Testis (tissue), 3 donors: ENCODE results near the gene MTTP. TPM values are rescaled to one million over a fixed set of nuclear protein-coding genes. Genes with fewer than 3 reads are reported as not detected.

Experiments used
- DNase-seq: peaks from one replicate; pipeline ENCODE4 v3.0.0-alpha.2; 2019
- H3K27ac ChIP-seq, 2 donors: fragments of 200-600 bp; sonication (generic); one replicate each; pipeline ENCODE4 v1.5.1; 2019
- H3K27me3 ChIP-seq: fragments of 200-600 bp; sonication (generic); one replicate; pipeline ENCODE4 v1.5.1; 2019
- H3K36me3 ChIP-seq: fragments of 200-600 bp; sonication (generic); one replicate; pipeline ENCODE4 v1.5.1; 2017; ENCODE audit warnings: low read depth; ENCODE audit errors: missing control alignments
- H3K4me1 ChIP-seq: fragments of 200-600 bp; sonication (generic); one replicate; pipeline ENCODE4 v1.5.1; 2019
- H3K4me3 ChIP-seq, 2 donors: fragments of 200-600 bp; sonication (generic); one replicate each; pipeline ENCODE4 v1.5.1; 2017 to 2019
- H3K9me3 ChIP-seq: fragments of 200-600 bp; sonication (generic); one replicate; pipeline ENCODE4 v1.5.1; 2017
- POLR2A ChIP-seq: fragments of 450-650 bp; IDR thresholded peaks from one replicate; pipeline ENCODE4 v1.6.1; 2017; ENCODE audit warnings: antibody characterized with exemption, mild to moderate bottlenecking, moderate library complexity
- WGBS, 2 donors: methylation state at CpG; one replicate each; pipeline ENCODE4 v1.1.5; 2018; 5-methylcytosine and 5-hydroxymethylcytosine counted together
- intact Hi-C: fragments of 100-400 bp; cut with DNase I; formaldehyde crosslinking; loops from one replicate; pipeline ENCODE4 v1.15.1; 2023; ENCODE audit warnings: low total_unique reads
- polyA plus RNA-seq: library from polyadenylated mRNA; stranded (reverse); fragments of 350-450 nt; fragmentation: Illumina TruSeq; extraction: RNeasy Lipid Tissue Mini Kit (QIAGEN cat#74804); gene quantifications from one replicate; pipeline ENCODE4 v1.2.3, GENCODE V29; 2014; ENCODE audit warnings: low read depth, low replicate concordance; ENCODE audit not compliant: insufficient read depth
- total RNA-seq, 2 donors: library from RNA; depleted of rRNA; stranded (reverse); fragments of >200 nt; gene quantifications; one replicate each; pipeline ENCODE4 v1.2.3, GENCODE V29; 2016
- TF ChIP-seq, protein P1 (sequence below), 3 experiments: fragments of 450-650 bp in 2 of 3; fragments of 200-600 bp in 1 of 3; sonication (generic) in 1 of 3; IDR thresholded peaks; one replicate each; pipeline ENCODE4 v1.5.1; 2016 to 2019; ENCODE audit warnings: antibody characterized with exemption in 3 of 3, mild to moderate bottlenecking in 2 of 3, moderate library complexity in 1 of 3

Gene MTTP
- total and polyA plus RNA-seq, 3 donors from 2014 or later: 6.8 to 26.0 (median 15.4) TPM

DNA sequence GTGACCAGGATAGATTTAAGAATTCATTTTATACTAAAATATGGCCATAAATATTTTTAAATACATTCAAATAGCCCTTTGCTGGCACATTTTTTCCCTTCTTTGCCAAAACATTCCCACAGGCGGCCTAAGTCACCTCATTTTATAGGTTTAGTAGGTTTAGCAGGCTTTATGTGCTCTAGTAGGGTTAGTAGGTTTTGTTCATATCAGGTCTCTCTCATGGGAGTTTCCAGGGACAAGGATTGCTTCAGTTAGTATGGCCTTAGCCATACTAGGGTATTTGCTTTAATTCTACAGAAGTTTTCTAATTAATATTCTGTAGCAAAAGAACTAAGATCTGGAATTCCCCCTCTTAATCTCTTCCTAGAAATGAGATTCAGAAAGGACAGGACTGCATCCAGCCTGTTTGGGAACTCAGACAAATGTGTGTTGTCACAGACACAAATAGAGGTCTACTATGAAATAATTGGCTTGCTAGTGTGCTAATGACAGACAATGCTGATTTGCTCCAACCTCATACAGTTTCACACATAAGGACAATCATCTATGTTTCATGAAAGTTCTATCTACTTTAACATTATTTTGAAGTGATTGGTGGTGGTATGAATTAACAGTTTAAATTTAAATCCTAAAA is 772 bp upstream of the MTTP start:
- Histone ChIP-seq H3K4me3 (no peak overlapping the region), H3K36me3 (no peaks in the 10 kb centered on the region), H3K9me3 (no peaks in the 10 kb centered on the region), H3K27me3 (no peaks in the 10 kb centered on the region), H3K4me1 (no peaks in the 10 kb centered on the region), H3K27ac (no peak overlapping the region)
- TF ChIP-seq, protein P1, sequence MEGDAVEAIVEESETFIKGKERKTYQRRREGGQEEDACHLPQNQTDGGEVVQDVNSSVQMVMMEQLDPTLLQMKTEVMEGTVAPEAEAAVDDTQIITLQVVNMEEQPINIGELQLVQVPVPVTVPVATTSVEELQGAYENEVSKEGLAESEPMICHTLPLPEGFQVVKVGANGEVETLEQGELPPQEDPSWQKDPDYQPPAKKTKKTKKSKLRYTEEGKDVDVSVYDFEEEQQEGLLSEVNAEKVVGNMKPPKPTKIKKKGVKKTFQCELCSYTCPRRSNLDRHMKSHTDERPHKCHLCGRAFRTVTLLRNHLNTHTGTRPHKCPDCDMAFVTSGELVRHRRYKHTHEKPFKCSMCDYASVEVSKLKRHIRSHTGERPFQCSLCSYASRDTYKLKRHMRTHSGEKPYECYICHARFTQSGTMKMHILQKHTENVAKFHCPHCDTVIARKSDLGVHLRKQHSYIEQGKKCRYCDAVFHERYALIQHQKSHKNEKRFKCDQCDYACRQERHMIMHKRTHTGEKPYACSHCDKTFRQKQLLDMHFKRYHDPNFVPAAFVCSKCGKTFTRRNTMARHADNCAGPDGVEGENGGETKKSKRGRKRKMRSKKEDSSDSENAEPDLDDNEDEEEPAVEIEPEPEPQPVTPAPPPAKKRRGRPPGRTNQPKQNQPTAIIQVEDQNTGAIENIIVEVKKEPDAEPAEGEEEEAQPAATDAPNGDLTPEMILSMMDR (IDR thresholded peaks at IDR 0.05): no peak
- no peak for TF ChIP-seq POLR2A
- no peak for DNase-seq
- intact Hi-C loops: no loop called here
- 83 to 95% methylated on average over 1 of the region's 1 CpG for whole genome bisulfite sequencing, 2 donors

DNA sequence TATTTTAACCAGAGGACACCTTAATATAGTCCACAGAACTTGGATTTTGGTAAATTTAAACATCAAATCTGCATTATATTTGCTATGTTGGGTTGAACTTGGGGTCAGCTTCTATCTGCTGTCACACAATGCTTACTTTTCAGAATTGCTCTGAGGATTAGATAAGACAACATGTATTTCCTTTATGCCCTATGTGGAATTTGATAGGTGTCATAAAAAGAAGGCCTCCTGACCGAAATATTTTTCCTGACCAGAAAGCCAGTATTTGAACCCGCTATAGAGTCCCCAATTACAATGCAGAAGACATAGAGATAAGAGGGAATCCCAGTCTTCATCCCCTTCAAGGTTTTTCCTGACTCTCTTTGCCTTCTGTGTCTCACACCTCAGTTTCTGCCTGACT is 4.1 kb downstream of the MTTP start:
- Histone ChIP-seq H3K36me3 (no peaks in the 10 kb centered on the region), H3K27ac (no peak overlapping the region), H3K9me3 (no peaks in the 10 kb centered on the region), H3K27me3 (no peaks in the 10 kb centered on the region), H3K4me3 (no peak overlapping the region), H3K4me1 (no peaks in the 10 kb centered on the region)
- TF ChIP-seq POLR2A: no peak
- TF ChIP-seq, protein P1 (IDR thresholded peaks at IDR 0.05): no peak
- 85 to 95% methylated on average over 2 of the region's 2 CpGs for WGBS, 2 donors
- DNase-seq: no peak
- intact Hi-C loops: no loop called here

DNA sequence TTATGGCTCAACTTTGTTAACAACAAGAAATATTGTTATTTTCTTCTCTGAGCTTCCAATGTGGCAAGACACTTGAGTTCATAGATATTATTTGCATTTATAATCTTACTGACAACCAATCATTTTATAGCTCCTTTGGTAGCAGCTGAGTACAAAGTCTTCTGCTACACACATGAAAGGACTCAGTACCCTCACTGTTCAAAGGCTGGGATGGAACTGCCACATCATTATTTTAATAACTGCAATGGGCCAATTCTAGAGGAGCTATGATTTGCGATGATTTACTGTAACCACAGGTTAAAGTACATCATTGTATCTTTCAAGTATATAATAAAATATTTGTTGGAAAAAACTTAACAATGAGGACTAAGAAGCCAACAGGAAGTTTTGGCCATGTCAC is 10.9 kb downstream of the MTTP start:
- H3K4me3 ChIP-seq: no peak overlapping the region
- H3K4me1 ChIP-seq: no peaks in the 10 kb centered on the region
- no peaks in the 10 kb centered on the region for H3K36me3 ChIP-seq
- intact Hi-C loops: no loop called here
- H3K27me3 ChIP-seq: no peaks in the 10 kb centered on the region
- DNase-seq: no peak
- H3K9me3 ChIP-seq: no peaks in the 10 kb centered on the region
- no peak for TF ChIP-seq POLR2A
- TF ChIP-seq, protein P1 (IDR thresholded peaks at IDR 0.05): no peak
- H3K27ac ChIP-seq: no peak overlapping the region
- 88 to 94% methylated on average over 1 of the region's 1 CpG for WGBS, 2 donors

DNA sequence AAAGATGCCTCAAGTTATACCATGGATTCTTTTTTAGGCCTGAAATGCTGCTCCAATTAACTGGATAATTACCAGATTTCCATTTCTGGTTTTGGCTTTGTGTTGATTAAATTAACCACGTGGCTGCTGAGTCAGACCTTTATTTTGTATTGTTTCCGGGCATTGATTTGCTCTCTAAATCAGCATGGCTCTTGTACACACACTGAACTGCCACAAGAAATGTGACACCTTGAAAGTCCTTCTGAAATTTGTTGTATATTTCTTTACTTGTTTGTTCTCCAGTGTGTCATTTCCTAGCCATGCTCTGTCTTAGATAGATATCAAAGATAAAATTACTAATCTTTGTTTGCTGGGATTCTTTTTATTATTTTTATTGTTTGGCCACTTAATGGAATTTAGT is 11.7 kb downstream of the MTTP start:
- 71 to 76% methylated on average over 2 of the region's 2 CpGs for WGBS, 2 donors
- no peak for DNase-seq
- Histone ChIP-seq H3K4me3 (no peak overlapping the region), H3K9me3 (no peaks in the 10 kb centered on the region), H3K27me3 (no peaks in the 10 kb centered on the region), H3K27ac (no peak overlapping the region), H3K36me3 (no peaks in the 10 kb centered on the region), H3K4me1 (no peaks in the 10 kb centered on the region)
- TF ChIP-seq, protein P1 (IDR thresholded peaks at IDR 0.05): no peak
- no peak for TF ChIP-seq POLR2A
- intact Hi-C loops: no loop called here

DNA sequence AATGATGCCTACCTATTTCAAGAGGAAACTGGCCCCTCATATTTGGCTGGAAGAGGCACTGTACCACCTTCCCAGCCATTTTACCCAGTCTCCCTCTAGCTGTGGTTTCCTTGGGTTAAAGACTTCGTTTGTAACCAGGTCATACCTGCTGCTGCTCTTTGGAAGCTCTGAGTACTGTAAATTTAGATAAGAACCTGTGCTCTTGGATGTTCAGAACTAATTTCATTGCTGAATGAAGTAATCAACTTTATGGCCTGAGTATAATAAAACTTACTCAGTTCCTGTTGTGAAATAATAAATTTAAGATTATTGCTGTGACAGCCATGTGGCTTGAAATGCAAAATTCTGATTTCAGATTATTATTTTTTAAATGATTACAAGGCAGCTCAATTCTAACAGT is 12.2 kb downstream of the MTTP start:
- H3K9me3 ChIP-seq: no peaks in the 10 kb centered on the region
- H3K4me1 ChIP-seq: no peaks in the 10 kb centered on the region
- TF ChIP-seq, protein P1 (IDR thresholded peaks at IDR 0.05): no peak
- TF ChIP-seq POLR2A: no peak
- DNase-seq: no peak
- H3K27me3 ChIP-seq: no peaks in the 10 kb centered on the region
- no peaks in the 10 kb centered on the region for H3K36me3 ChIP-seq
- no peak overlapping the region for H3K4me3 ChIP-seq
- intact Hi-C loops: no loop called here
- H3K27ac ChIP-seq: no peak overlapping the region
- WGBS, 2 donors: 33 to 58% methylated on average over 1 of the region's 1 CpG
